B cell (primary cell): Measurements from ENCODE around the gene TRIM72. TPM values are rescaled to one million over a fixed set of nuclear protein-coding genes. Genes with fewer than 3 reads are reported as not detected.

ENCODE experiments used
- ATAC-seq: fragments of 200-7000 bp; cut with Tn5 transposase; one replicate; pipeline ENCODE4 v1.10.0; 2021; ENCODE audit warnings: low read depth, mild to moderate bottlenecking, moderate number of reproducible peaks, moderate library complexity
- CTCF ChIA-PET: fragments of 350-600 bp; sonication (Branson Sonifier 250); formaldehyde crosslinking; loops from one replicate; lab custom pipeline; 2021; ENCODE audit warnings: antibody characterized with exemption, inconsistent platforms; lab: Charles Lee
- POLR2A ChIA-PET: fragments of 350-600 bp; sonication (Branson Sonifier 250); formaldehyde crosslinking; loops from one replicate; lab custom pipeline; 2021; ENCODE audit warnings: antibody characterized with exemption; lab: Charles Lee
- DNase-seq: peaks from one replicate; pipeline ENCODE4 v3.0.0; 2013
- H2AFZ ChIP-seq: 2 replicates; pipeline ENCODE4 v1.6.1; 2012; ENCODE audit warnings: mild to moderate bottlenecking, low read depth, low read length; ENCODE audit not compliant: insufficient read depth, poor library complexity, severe bottlenecking
- H3K27ac ChIP-seq, 2 donors: 1 replicate in 1 of 2; 2 replicates in 1 of 2; pipeline ENCODE4 v1.5.1; 2012 to 2013; ENCODE audit warnings: low read length in 2 of 2, mild to moderate bottlenecking in 2 of 2, moderate library complexity in 1 of 2
- H3K27me3 ChIP-seq, 4 experiments: fragments of 200-600 bp in 1 of 4; sonication (generic) in 1 of 4; replicated peaks in 1 of 4; 1 replicate in 2 of 4; 2 replicates in 2 of 4; pipeline versions ENCODE4 v1.6.1 to v1.7.0; 2013 to 2016; ENCODE audit warnings: low read length in 3 of 4, mild to moderate bottlenecking in 2 of 4, mixed read lengths in 1 of 4, moderate library complexity in 1 of 4; ENCODE audit not compliant: insufficient read depth in 4 of 4, control insufficient read depth in 3 of 4; ENCODE audit errors: control extremely low read depth in 1 of 4
- H3K36me3 ChIP-seq, 2 experiments: replicated peaks in 1 of 2; 1 replicate in 1 of 2; 2 replicates in 1 of 2; pipeline versions ENCODE4 v1.6.1 to v1.7.1; 2013; ENCODE audit warnings: low read length in 1 of 2; ENCODE audit not compliant: insufficient read depth in 2 of 2, control insufficient read depth in 1 of 2; ENCODE audit errors: control extremely low read depth in 1 of 2, extremely low read depth in 1 of 2
- H3K4me1 ChIP-seq, 2 donors: fragments of 200-600 bp in 1 of 2; sonication (generic) in 1 of 2; 1 replicate in 1 of 2; 2 replicates in 1 of 2; pipeline versions ENCODE4 v1.5.1 to v1.6.1; 2013 to 2017; ENCODE audit warnings: low read length in 2 of 2; ENCODE audit not compliant: control insufficient read depth in 2 of 2, insufficient read depth in 2 of 2
- H3K4me2 ChIP-seq: replicated peaks from 2 replicates; pipeline ENCODE3; 2012; ENCODE audit warnings: mild to moderate bottlenecking, low read depth, low read length; ENCODE audit not compliant: poor library complexity, severe bottlenecking
- H3K4me3 ChIP-seq, 5 experiments: fragments of 200-600 bp in 1 of 5; sonication (generic) in 1 of 5; 1 replicate in 3 of 5; 2 replicates in 2 of 5; pipeline versions ENCODE4 v1.5.1 to v1.7.0; 2011 to 2016; ENCODE audit warnings: low read length in 4 of 5, mild to moderate bottlenecking in 4 of 5, low read depth in 2 of 5, control low read depth in 1 of 5, moderate library complexity in 1 of 5; ENCODE audit not compliant: insufficient read depth in 1 of 5; ENCODE audit errors: control extremely low read depth in 1 of 5, extremely low read depth in 1 of 5
- H3K79me2 ChIP-seq: fragments of 200-600 bp; sonication (generic); one replicate; pipeline ENCODE4 v1.6.0; 2016; ENCODE audit warnings: low read length; ENCODE audit not compliant: control insufficient read depth, insufficient read depth
- H3K9ac ChIP-seq: fragments of 200-600 bp; sonication (generic); 2 replicates; pipeline ENCODE4 v1.6.1; 2017; ENCODE audit warnings: mild to moderate bottlenecking, low read length, moderate library complexity
- H3K9me3 ChIP-seq, 3 donors: one replicate each; pipeline versions ENCODE4 v1.6.1 to v1.7.1; 2013; ENCODE audit warnings: low read length in 2 of 3; ENCODE audit not compliant: control insufficient read depth in 2 of 3, insufficient read depth in 1 of 3; ENCODE audit errors: control extremely low read depth in 1 of 3
- H4K20me1 ChIP-seq: 2 replicates; pipeline ENCODE4 v1.6.0; 2012; ENCODE audit warnings: mild to moderate bottlenecking, low read length; ENCODE audit not compliant: insufficient read depth, control insufficient read depth, poor library complexity, severe bottlenecking
- H3K27ac Mint-ChIP-seq: one replicate; pipeline ENCODE4 v1.8.0; 2021; ENCODE audit warnings: mixed read lengths
- H3K27me3 Mint-ChIP-seq: one replicate; pipeline ENCODE4 v1.8.0; 2021; ENCODE audit warnings: mixed read lengths
- H3K4me1 Mint-ChIP-seq: one replicate; pipeline ENCODE4 v1.8.0; 2021; ENCODE audit warnings: mixed read lengths
- H3K4me3 Mint-ChIP-seq: one replicate; pipeline ENCODE4 v1.8.0; 2021; ENCODE audit warnings: mixed read lengths
- H3K9me3 Mint-ChIP-seq: one replicate; pipeline ENCODE4 v1.8.0; 2022; ENCODE audit warnings: mixed read lengths; ENCODE audit not compliant: insufficient read depth
- EZH2 ChIP-seq: IDR thresholded peaks from 2 replicates; pipeline ENCODE4 v1.6.1; 2012; ENCODE audit warnings: borderline replicate concordance, low read depth, mild to moderate bottlenecking, moderate library complexity, low read length; ENCODE audit not compliant: insufficient read depth, poor library complexity, severe bottlenecking
- WGBS: methylation state at CpG from one replicate; pipeline ENCODE4 v1.1.5; 2013; ENCODE audit warnings: missing lambda C conversion rate; ENCODE audit not compliant: insufficient coverage; 5-methylcytosine and 5-hydroxymethylcytosine counted together
- intact Hi-C: fragments of 100-400 bp; cut with micrococcal nuclease; formaldehyde crosslinking; loops from one replicate; pipeline ENCODE4 v1.10.0; 2022
- polyA plus RNA-seq: library from polyadenylated mRNA; depleted of rRNA; stranded (reverse); fragments of >200 nt; gene quantifications from 2 replicates; pipeline ENCODE4 v1.2.3, GENCODE V29; 2012
- total RNA-seq, 2 donors: library from RNA; stranded (reverse); fragments of 120-200 nt in 1 of 2; gene quantifications; 1 replicate in 1 of 2; 2 replicates in 1 of 2; pipeline versions ENCODE4 v1.2.3 to v1.2.4, GENCODE V29; 2013 to 2022
- TF ChIP-seq, protein P1 (sequence below): fragments of 200-600 bp; IDR thresholded peaks from one replicate; pipeline ENCODE4 v1.8.0; 2022; ENCODE audit warnings: antibody characterized with exemption, mild to moderate bottlenecking

Gene TRIM72
- total and polyA plus RNA-seq, 2 donors (not counting 1 experiment from before 2014, with no cell fraction given): 0.03 to 0.05 TPM

DNA sequence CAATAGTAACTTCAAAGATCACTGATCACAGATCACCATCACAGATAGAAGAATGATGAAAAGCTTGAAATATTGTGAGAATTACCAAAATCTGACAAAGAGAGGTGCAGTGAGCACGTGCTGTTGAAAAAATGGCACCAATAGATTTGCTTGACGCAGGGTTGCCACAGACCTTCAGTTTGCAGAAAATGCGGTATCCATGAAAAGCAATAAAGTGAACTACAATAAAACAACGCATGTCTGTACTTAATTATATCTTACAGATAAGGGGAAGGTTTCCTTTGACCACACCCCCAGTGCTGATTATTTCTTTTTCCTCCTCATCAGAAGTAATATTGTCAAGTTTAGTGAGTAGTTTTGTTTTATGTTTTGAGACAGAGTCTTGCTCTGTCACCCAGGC lies 24.1 kb downstream of the TRIM72 start:
- Histone ChIP-seq H3K27ac (no peak overlapping the region), H3K27me3 (peaks cover 0 to 4% (median 0%) of the 10 kb centered on the region in 4 experiments), H3K9me3 (peaks cover 0 to 8% (median 0%) of the 10 kb centered on the region in 3 donors), H3K36me3 (no peaks in the 10 kb centered on the region), H3K4me1 (no peaks in the 10 kb centered on the region), H3K4me2 (no peak overlapping the region), H3K4me3 (no peak overlapping the region), H4K20me1 (no peaks in the 10 kb centered on the region), H2AFZ (no peak overlapping the region), H3K9ac (no peak overlapping the region), H3K79me2 (no peaks in the 10 kb centered on the region)
- peaks cover 3% of the 10 kb centered on the region for H3K27me3 Mint-ChIP-seq
- intact Hi-C loops: no loop called here
- DNase-seq (no peak), ATAC-seq (no peak)
- CTCF ChIA-PET: no interaction called here
- H3K27ac Mint-ChIP-seq: no peak overlapping the region
- WGBS: 100% methylated on average over 1 of the region's 4 CpGs
- POLR2A ChIA-PET: no interaction called here
- H3K4me3 Mint-ChIP-seq: no peak overlapping the region
- H3K9me3 Mint-ChIP-seq: no peaks in the 10 kb centered on the region
- TF ChIP-seq, protein P1, sequence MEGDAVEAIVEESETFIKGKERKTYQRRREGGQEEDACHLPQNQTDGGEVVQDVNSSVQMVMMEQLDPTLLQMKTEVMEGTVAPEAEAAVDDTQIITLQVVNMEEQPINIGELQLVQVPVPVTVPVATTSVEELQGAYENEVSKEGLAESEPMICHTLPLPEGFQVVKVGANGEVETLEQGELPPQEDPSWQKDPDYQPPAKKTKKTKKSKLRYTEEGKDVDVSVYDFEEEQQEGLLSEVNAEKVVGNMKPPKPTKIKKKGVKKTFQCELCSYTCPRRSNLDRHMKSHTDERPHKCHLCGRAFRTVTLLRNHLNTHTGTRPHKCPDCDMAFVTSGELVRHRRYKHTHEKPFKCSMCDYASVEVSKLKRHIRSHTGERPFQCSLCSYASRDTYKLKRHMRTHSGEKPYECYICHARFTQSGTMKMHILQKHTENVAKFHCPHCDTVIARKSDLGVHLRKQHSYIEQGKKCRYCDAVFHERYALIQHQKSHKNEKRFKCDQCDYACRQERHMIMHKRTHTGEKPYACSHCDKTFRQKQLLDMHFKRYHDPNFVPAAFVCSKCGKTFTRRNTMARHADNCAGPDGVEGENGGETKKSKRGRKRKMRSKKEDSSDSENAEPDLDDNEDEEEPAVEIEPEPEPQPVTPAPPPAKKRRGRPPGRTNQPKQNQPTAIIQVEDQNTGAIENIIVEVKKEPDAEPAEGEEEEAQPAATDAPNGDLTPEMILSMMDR: no peak
- TF ChIP-seq EZH2: no peak
- H3K4me1 Mint-ChIP-seq: no peaks in the 10 kb centered on the region

DNA sequence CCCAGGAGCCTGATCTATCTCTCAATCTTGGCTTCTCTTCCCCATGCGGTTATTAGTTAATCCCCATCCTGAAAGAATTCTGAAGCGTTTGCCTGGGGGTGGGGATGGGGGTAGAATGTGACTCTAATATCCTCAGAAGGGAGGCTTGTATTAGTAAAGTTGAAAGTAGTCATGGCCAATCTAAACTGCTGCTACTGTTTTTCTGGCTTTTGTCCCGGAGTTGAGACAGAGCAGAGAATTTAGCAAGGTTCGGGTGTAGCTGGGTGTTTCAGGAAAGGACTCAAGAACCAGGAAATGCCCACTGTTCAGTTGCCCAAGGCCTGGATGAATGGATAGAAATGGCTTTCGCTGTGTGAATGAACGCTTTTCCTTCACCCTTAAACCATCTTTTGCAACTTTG lies 28.3 kb downstream of the TRIM72 start:
- Histone ChIP-seq H3K9me3 (no peaks in the 10 kb centered on the region), H3K27ac (no peak overlapping the region), H3K4me2 (no peak overlapping the region), H3K9ac (no peak overlapping the region), H3K4me1 (peaks cover 11 to 19% of the 10 kb centered on the region in 2 donors), H4K20me1 (no peaks in the 10 kb centered on the region), H2AFZ (no peak overlapping the region), H3K79me2 (no peaks in the 10 kb centered on the region), H3K36me3 (no peaks in the 10 kb centered on the region), H3K4me3 (no peak overlapping the region), H3K27me3 (peaks cover 0 to 4% (median 0%) of the 10 kb centered on the region in 4 experiments)
- 72% methylated on average over 3 of the region's 6 CpGs for WGBS
- H3K4me1 Mint-ChIP-seq: peaks cover 13% of the 10 kb centered on the region
- no peak for ATAC-seq
- intact Hi-C loops: no loop called here
- no peaks in the 10 kb centered on the region for H3K9me3 Mint-ChIP-seq
- no peak overlapping the region for H3K27ac Mint-ChIP-seq
- no peak for DNase-seq
- CTCF ChIA-PET: no interaction called here
- no peak overlapping the region for H3K4me3 Mint-ChIP-seq
- POLR2A ChIA-PET: no interaction called here
- TF ChIP-seq EZH2: no peak
- TF ChIP-seq, protein P1: no peak
- no peaks in the 10 kb centered on the region for H3K27me3 Mint-ChIP-seq
